Stomach (tissue), 9 donors: ENCODE measurements around the gene DOCK2. TPM values are rescaled to one million over a fixed set of nuclear protein-coding genes. Genes with fewer than 3 reads are reported as not detected.

Experiments used
- DNase-seq, 2 donors: peaks; one replicate each; pipeline versions ENCODE4 v3.0.0 to v3.0.0-alpha.2; 2013 to 2019
- H3K27ac ChIP-seq, 5 donors: fragments of 200-600 bp in 4 of 5; sonication (generic) in 4 of 5; one replicate each; pipeline ENCODE4 v1.5.1; 2013 to 2019; ENCODE audit warnings: mild to moderate bottlenecking in 1 of 5, moderate library complexity in 1 of 5
- H3K27me3 ChIP-seq, 3 donors: fragments of 200-600 bp; sonication (generic); one replicate each; pipeline ENCODE4 v1.5.1; 2017 to 2019; ENCODE audit warnings: mixed run types in 1 of 3
- H3K36me3 ChIP-seq, 4 donors: fragments of 200-600 bp; sonication (generic); 1 replicate in 3 of 4; 2 replicates in 1 of 4; pipeline ENCODE4 v1.5.1; 2016 to 2019
- H3K4me1 ChIP-seq, 4 donors: fragments of 200-600 bp; sonication (generic); one replicate each; pipeline ENCODE4 v1.5.1; 2016 to 2019
- H3K4me3 ChIP-seq, 4 donors: fragments of 200-600 bp; sonication (generic) in 3 of 4; one replicate each; pipeline ENCODE4 v1.5.1; 2016 to 2019; ENCODE audit warnings: mild to moderate bottlenecking in 1 of 4
- H3K9me3 ChIP-seq, 4 donors: fragments of 200-600 bp; sonication (generic); one replicate each; pipeline ENCODE4 v1.5.1; 2016 to 2019
- CTCF ChIP-seq, 7 experiments: fragments of 450-650 bp in 4 of 7; fragments of 200-600 bp in 3 of 7; sonication (generic) in 3 of 7; IDR thresholded peaks; one replicate each; pipeline ENCODE4 v1.5.1; 2016 to 2019; ENCODE audit warnings: antibody characterized with exemption in 7 of 7, control low read depth in 2 of 7, mild to moderate bottlenecking in 1 of 7
- EP300 ChIP-seq: sonication (generic); formaldehyde crosslinking; IDR thresholded peaks from one replicate; pipeline ENCODE4 v1.6.1; 2017; ENCODE audit warnings: antibody characterized with exemption
- POLR2A ChIP-seq, 4 donors: fragments of 450-650 bp; IDR thresholded peaks; one replicate each; pipeline ENCODE4 v1.6.1; 2016; ENCODE audit warnings: antibody characterized with exemption in 4 of 4, control low read depth in 2 of 4, mild to moderate bottlenecking in 1 of 4, moderate library complexity in 1 of 4
- POLR2AphosphoS5 ChIP-seq, 3 donors: sonication (generic); formaldehyde crosslinking; IDR thresholded peaks; one replicate each; pipeline ENCODE4 v1.6.1; 2016; ENCODE audit warnings: antibody characterized with exemption in 3 of 3
- WGBS, 5 donors: extraction: QIAGEN DNeasy Blood & Tissue Kit in 3 of 5; methylation state at CpG; one replicate each; pipeline versions ENCODE4 v1.1.5 to v1.1.7; 2013 to 2018; 5-methylcytosine and 5-hydroxymethylcytosine counted together
- intact Hi-C: fragments of 100-400 bp; cut with DNase I; formaldehyde crosslinking; loops from one replicate; pipeline ENCODE4 v1.15.1; 2023; ENCODE audit warnings: low total_unique reads
- polyA plus RNA-seq, 3 donors: library from polyadenylated mRNA; stranded (reverse); fragments of 200-250 nt; gene quantifications; one replicate each; pipeline ENCODE4 v1.2.3, GENCODE V29; 2013
- total RNA-seq, 5 donors: library from RNA; depleted of rRNA; stranded (reverse); fragments of >200 nt; gene quantifications; one replicate each; pipeline versions ENCODE4 v1.1.0 to v1.2.3, GENCODE V29; 2014 to 2016
- donor health status: healthy with polysubstance abuse.
- donor health status: Bipolar disorder and iron deficiency.
- donor health status: healthy.

Gene DOCK2
- total and polyA plus RNA-seq, 8 donors: 2.1 to 50.2 (median 8.5) TPM

GRCh38 chr5:169691471-169691870 is 54.4 kb downstream of the DOCK2 start:
- H3K36me3 ChIP-seq: peaks cover 0 to 17% (median 0%) of the 10 kb centered on the region in 4 donors
- H3K4me1 ChIP-seq: no peaks in the 10 kb centered on the region
- 13 to 44% (median 32%) methylated on average over 1 of the region's 1 CpG for WGBS, 5 donors
- TF ChIP-seq POLR2AphosphoS5 (IDR thresholded peaks at IDR 0.05): no peak
- no peak for TF ChIP-seq CTCF (IDR thresholded peaks at IDR 0.05)
- no peak overlapping the region for H3K4me3 ChIP-seq
- no peak for DNase-seq
- H3K27ac ChIP-seq: no peak overlapping the region
- no peaks in the 10 kb centered on the region for H3K9me3 ChIP-seq
- intact Hi-C loops: no loop called here
- H3K27me3 ChIP-seq: no peaks in the 10 kb centered on the region

- H3K27me3 ChIP-seq: no peaks in the 10 kb centered on the region
- no peaks in the 10 kb centered on the region for H3K4me1 ChIP-seq
- intact Hi-C loops: no loop called here
- H3K36me3 ChIP-seq: peaks cover 0 to 39% (median 3%) of the 10 kb centered on the region in 4 donors
- no peak for DNase-seq
- WGBS, 5 donors: 70 to 89% (median 82%) methylated on average over 3 of the region's 3 CpGs
- no peak overlapping the region for H3K4me3 ChIP-seq
- no peak overlapping the region for H3K27ac ChIP-seq
- TF ChIP-seq POLR2A (IDR thresholded peaks at IDR 0.05) (no peak), POLR2AphosphoS5 (IDR thresholded peaks at IDR 0.05) (no peak), CTCF (IDR thresholded peaks at IDR 0.05) (no peak), EP300 (no peak)
- H3K9me3 ChIP-seq: no peaks in the 10 kb centered on the region
Observed at GRCh38 chr5:169694091-169694625, 57.1 kb downstream of the DOCK2 start.

- Histone ChIP-seq H3K27ac (no peak overlapping the region), H3K4me3 (no peak overlapping the region), H3K27me3 (peaks cover 0 to 7% (median 0%) of the 10 kb centered on the region in 3 donors), H3K4me1 (no peaks in the 10 kb centered on the region), H3K36me3 (peaks cover 0 to 47% (median 8%) of the 10 kb centered on the region in 4 donors), H3K9me3 (no peaks in the 10 kb centered on the region)
- WGBS, 5 donors: 77 to 85% (median 83%) methylated on average over 6 of the region's 6 CpGs
- no peak for TF ChIP-seq EP300
- TF ChIP-seq CTCF (IDR thresholded peaks at IDR 0.05): no peak
- no peak for TF ChIP-seq POLR2AphosphoS5 (IDR thresholded peaks at IDR 0.05)
- TF ChIP-seq POLR2A (IDR thresholded peaks at IDR 0.05): no peak
- no peak for DNase-seq
- intact Hi-C loops: no loop called here
Observed at GRCh38 chr5:169695025-169695625, 58.0 kb downstream of the DOCK2 start.

- no peak overlapping the region for H3K27ac ChIP-seq
- WGBS, 5 donors: 68 to 77% (median 77%) methylated on average over 8 of the region's 8 CpGs
Observed at GRCh38 chr5:169695919-169696490, 58.9 kb downstream of the DOCK2 start.

More at GRCh38 chr5:169695919-169696490, 58.9 kb downstream of the DOCK2 start:
- H3K4me1 ChIP-seq: no peaks in the 10 kb centered on the region
- peaks cover 0 to 51% (median 8%) of the 10 kb centered on the region in 4 donors for H3K36me3 ChIP-seq
- no peaks in the 10 kb centered on the region for H3K9me3 ChIP-seq
- peaks cover 0 to 7% (median 0%) of the 10 kb centered on the region in 3 donors for H3K27me3 ChIP-seq
- no peak for DNase-seq
- intact Hi-C loops: no loop called here
- TF ChIP-seq EP300: no peak
- no peak for TF ChIP-seq POLR2AphosphoS5 (IDR thresholded peaks at IDR 0.05)
- TF ChIP-seq POLR2A (IDR thresholded peaks at IDR 0.05): no peak
- no peak for TF ChIP-seq CTCF (IDR thresholded peaks at IDR 0.05)
- no peak overlapping the region for H3K4me3 ChIP-seq
